NB4 (cell line): ENCODE data around the gene SH3BP1.

Source experiments
- CTCF ChIP-seq: IDR thresholded peaks from one replicate; pipeline ENCODE4 v1.5.1; 2012; ENCODE audit warnings: low read depth, low read length
- POLR2A ChIP-seq: IDR thresholded peaks from 2 replicates; pipeline ENCODE4 v1.6.1; 2011; ENCODE audit warnings: mild to moderate bottlenecking; ENCODE audit not compliant: insufficient read length; ENCODE audit errors: extremely low read depth

- no peak for TF ChIP-seq CTCF
- no peak for TF ChIP-seq POLR2A
These were observed 47.6 kb upstream of the SH3BP1 start for GRCh38 chr22:37591823-37592404.
